MM.1S (cell line): ENCODE results near the gene RNF182.

Experiments
- EZH2 ChIP-seq: fragments of 300-600 bp; sonication (generic); optimal IDR thresholded peaks from 2 replicates; pipeline ENCODE3; 2017; ENCODE audit warnings: low read depth, mild to moderate bottlenecking, antibody characterized with exemption, low read length, mixed read lengths
- EZH2phosphoT487 ChIP-seq: fragments of 300-600 bp; sonication (generic); IDR thresholded peaks from 2 replicates; pipeline ENCODE4 v1.6.1; 2018; ENCODE audit warnings: antibody characterized with exemption, low read length
- TF ChIP-seq, protein P1 (sequence below): fragments of 300-600 bp; sonication (generic); IDR thresholded peaks from 2 replicates; pipeline ENCODE4 v1.5.1; 2016; ENCODE audit warnings: antibody characterized with exemption, low read length, mixed read lengths

DNA sequence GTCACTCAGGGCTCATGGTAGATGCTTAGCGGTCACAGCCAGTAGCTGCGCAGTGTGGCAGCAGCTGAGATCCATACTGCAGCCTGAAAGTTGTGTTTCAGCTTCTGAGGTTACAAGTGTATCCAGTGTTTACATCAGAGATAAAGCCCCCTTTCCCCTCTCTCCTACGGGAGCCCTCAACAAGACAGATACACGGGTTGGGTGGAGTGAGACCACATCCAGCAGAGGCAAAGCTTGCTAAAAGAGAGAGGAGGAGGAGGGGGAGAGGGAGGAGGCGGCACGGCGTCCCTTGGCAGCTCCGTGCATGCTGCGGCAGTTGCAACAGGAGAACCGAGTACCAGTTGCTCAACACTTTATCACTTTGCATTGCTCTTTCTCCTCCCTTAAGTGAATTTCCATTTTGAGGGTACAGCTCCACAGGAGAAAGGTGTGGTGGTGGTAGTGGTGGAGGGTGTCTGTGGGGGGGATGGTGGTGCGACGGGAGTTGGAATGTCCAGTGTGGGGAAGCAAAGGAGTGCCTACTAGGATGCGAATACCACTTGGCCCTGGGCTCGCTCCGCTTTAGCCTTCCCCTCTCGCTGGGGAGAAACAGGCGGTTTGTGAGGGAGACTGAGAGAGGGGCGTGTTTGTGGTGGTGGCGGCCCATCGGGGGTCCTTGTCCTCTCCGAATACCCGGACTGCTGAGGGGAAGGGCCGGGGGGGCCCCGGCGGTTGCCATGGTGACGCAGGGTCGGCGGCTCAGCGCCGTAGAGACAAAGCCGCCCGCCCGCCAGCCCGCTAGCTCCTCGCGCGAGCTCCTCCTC lies 405 bp upstream of the RNF182 start:
- TF ChIP-seq, protein P1, sequence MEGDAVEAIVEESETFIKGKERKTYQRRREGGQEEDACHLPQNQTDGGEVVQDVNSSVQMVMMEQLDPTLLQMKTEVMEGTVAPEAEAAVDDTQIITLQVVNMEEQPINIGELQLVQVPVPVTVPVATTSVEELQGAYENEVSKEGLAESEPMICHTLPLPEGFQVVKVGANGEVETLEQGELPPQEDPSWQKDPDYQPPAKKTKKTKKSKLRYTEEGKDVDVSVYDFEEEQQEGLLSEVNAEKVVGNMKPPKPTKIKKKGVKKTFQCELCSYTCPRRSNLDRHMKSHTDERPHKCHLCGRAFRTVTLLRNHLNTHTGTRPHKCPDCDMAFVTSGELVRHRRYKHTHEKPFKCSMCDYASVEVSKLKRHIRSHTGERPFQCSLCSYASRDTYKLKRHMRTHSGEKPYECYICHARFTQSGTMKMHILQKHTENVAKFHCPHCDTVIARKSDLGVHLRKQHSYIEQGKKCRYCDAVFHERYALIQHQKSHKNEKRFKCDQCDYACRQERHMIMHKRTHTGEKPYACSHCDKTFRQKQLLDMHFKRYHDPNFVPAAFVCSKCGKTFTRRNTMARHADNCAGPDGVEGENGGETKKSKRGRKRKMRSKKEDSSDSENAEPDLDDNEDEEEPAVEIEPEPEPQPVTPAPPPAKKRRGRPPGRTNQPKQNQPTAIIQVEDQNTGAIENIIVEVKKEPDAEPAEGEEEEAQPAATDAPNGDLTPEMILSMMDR: no peak
- TF ChIP-seq EZH2 (no peak), EZH2phosphoT487 (no peak)
